Ecto neural progenitor cell (in vitro differentiated cells): Measurements from ENCODE around the gene CDH7.

Source experiments
- DNase-seq: peaks from one replicate; pipeline ENCODE4 v3.0.0-alpha.2; 2018; ENCODE audit warnings: low spot score

CDH7 gene

DNA sequence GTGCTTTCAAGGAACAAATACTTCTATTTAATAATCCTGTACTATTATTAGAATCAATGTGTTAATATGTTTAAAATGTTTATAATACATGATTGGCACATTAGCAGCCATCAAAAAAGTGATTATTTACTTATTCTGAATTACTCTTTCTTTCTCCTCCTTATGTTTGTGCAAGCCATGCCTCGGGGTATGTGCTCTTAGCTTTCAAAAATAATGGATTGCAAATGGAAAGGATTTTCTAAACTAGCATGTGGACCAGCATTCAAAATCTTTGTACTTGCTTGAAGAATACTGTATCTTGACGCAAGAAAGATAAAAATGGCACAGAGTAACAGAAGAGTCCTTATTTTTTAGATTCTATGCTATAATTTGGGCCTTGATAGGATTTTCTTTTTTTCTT, 156.5 kb downstream of the CDH7 start:
- DNase-seq = no peak

DNA sequence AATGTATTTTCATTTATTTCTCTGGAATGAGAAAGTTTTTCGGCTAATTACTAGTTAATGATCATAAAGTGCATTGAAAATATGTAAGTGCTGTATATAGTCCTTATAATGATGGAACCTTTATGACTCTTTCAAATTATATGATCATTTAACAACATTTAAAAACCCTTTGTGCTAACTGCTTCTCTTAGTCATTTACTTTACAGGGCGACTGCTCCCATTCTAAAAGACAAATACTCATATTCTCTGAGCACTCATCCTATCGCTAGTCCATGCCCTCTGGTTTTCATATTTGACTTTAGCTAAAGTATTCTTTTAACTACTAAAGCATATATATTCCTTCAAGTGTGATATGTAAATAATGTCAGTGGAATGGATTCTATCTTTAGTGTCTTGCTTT, 168.2 kb downstream of the CDH7 start:
- DNase-seq = no peak

DNA sequence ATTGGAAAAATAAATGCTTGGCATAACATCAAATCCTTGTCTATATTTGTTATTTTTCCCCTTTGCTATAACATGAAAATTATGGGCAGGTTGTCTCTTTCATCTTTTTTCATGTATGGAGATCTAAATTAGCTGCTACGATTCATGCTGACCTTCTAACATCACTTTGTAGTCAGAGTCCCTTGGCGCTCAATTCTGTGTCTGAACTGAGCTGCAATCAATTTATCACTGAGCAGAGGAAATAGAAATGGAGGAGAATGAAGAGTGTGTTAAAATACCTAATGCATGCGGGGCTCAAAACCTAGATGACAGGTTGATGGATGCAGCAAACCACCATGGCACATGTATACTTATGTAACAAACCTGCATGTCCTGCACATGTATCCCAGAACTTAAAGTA, 168.9 kb downstream of the CDH7 start:
- no peak for DNase-seq

DNA sequence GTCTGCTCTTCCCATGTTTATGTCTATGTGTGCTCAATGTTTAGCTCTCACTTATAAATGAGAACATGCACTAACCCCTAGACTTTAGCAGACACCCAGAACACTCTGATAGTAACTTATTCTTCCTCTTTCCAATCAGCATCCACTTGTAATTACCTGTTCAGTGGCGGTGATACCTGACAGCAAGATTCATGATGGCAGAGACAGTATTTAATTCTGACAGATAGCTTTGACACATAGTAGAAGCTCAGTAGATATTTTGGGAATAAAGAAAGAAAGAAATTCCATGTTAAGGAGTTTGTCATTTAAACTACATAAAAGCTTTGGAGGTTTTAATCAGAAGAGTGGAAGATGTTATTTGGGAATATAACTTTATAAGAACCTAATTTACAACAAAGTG, 171.3 kb downstream of the CDH7 start:
- no peak for DNase-seq

DNA sequence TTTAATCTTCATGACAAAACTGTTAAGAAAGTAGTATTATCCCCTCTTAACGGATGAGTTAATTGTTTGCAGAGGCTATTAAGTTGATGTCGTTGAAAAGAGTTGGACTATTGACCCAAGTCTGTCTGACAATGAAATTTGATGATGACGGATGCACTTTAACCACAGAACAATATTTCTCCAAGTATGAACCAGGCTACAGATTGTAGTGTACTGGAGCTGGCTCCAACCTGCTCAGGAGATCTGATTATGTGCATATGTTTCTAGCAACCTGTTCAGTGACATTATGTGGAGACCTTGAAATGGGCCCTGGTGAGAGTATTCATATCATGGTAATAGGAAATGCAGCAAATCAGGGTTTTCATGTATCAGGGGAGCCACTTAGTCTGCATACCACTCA, 174.1 kb downstream of the CDH7 start:
- no peak for DNase-seq

DNA sequence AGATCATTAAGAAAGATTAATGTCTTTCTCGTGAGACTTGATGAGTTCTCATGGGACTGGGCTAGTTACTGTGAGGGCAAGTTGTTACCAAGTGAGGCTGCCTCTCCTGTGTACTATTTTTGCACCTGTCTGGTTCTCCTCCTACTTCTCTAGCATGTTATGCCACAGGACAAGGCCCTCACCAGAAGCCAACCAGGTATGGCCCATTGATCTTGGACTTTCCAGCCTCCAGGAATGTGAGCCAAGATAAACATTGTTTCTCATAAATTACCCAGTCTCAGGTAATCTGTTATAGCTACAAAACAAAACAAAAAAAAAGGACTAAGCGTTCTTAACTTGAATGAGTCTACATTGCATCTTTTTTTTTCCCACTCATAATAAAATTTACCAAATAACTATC, 184.1 kb downstream of the CDH7 start:
- DNase-seq = no peak

DNA sequence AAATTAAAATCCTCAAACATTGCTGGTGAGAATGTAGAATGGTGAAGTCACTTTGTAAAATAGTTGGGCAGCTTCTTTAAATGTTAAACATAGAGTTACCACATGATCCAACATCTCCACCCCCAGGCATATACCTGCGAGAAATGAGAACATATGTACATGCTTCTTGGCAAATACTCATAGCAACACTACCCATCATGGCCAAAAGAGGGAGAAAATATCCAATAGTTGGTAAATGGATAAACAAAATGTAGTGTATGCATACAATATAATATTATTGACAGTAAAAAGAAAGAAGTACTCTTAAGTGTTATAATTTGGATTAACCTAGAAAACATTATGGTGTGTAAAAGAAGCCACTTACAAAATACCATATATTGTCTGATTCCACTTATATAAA, 185.9 kb downstream of the CDH7 start:
- no peak for DNase-seq

DNA sequence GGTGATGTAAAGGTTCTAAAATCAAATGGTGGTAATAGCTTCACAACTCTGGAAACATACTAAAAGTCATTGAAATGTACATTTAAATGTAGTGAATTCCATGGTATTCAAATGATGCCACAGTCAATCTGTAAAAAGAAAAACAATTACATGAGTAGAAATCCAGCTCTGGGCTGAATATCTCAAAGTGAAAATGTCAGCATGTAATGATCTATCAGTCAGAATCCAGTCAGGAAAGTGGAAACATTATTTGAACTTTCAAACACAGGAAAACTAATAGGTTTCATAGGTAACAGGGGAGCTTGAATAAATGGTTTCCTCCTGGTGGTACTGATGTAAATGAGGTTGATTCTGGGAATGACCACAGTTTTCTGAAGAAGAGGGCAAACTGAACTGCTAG, 186.4 kb downstream of the CDH7 start:
- DNase-seq = no peak

DNA sequence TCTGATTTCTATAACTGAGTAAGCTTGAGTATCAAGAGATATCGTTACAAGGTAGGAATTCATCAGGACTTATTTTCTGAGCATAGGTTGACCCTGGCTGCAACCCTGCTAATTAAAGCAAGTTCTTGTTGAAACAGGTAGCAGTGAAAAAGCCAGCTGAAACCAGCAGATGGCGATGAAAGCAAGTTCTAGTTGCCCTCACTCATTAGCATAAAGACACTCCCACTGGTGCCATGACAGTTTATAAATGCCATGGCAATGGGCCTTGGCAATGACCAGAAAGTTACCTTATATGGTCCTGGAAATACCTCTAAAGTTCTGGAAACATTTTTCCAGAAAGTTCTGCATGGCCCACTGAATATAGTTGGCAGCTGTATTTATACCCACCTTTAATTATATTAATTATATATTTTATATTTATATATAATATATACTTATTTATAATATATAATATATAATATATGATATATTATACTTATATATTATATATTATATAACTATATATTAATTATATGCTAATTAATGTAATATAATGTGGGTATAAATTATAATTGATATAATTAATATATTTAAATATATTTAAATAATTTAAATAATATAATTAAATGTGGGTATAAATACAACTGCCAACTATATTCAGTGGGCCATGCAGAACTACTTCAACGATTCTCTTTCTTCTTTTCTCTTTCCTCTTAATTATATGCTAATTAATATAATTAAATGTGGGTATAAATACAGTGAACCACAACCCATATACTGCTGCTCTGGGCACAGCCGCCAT, 188.0 kb downstream of the CDH7 start:
- DNase-seq = no peak
